ENCODE results near the gene NCKAP5. TPM values are rescaled to one million over a fixed set of nuclear protein-coding genes. Genes with fewer than 3 reads are reported as not detected.

NCKAP5 gene
- total and polyA plus RNA-seq, 2 donors (not counting 1 experiment from before 2014, with no cell fraction given): not detected

DNA sequence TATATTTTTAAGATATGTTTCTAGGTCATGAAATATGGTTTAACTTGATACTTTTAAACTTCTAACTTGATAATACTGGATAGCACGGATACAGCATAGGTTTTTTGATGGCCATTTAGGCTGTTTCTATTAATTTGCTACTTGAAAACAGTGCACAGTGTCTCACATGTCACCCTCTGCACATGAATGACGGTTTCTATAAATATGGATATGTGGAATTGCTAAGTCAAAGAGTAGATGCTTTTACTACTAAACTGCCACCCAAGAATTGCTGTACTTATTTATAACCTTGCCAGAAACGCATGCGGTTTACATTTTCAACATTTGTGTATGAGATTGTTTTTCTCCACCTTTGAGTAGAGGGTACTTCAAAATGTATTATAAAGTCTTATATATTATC, 723.7 kb downstream of the NCKAP5 start:
- POLR2A ChIA-PET: no interaction called here
- Mint-ChIP-seq H3K4me3 (no peak overlapping the region), H3K27ac (no peak overlapping the region), H3K27me3 (no peaks in the 10 kb centered on the region), H3K4me1 (no peaks in the 10 kb centered on the region), H3K9me3 (ENCODE audit: insufficient read depth) (no peaks in the 10 kb centered on the region)
- CTCF ChIA-PET: no interaction called here
- intact Hi-C loops (cut with micrococcal nuclease): no loop called here
- Histone ChIP-seq H3K36me3 (replicated peaks in 1 of 2; ENCODE audit: control extremely low read depth in 1 of 2, control insufficient read depth in 1 of 2, extremely low read depth in 1 of 2, insufficient read depth in 2 of 2, low read length in 1 of 2) (no peaks in the 10 kb centered on the region), H3K4me3 (ENCODE audit: control extremely low read depth in 1 of 5, extremely low read depth in 1 of 5, insufficient read depth in 1 of 5, low read depth in 2 of 5, low read length in 4 of 5) (no peak overlapping the region), H4K20me1 (ENCODE audit: control insufficient read depth, insufficient read depth, low read length, poor library complexity, severe bottlenecking) (no peaks in the 10 kb centered on the region), H3K27me3 (replicated peaks in 1 of 4; ENCODE audit: control extremely low read depth in 1 of 4, control insufficient read depth in 3 of 4, insufficient read depth in 4 of 4, low read length in 3 of 4) (no peaks in the 10 kb centered on the region), H2AFZ (ENCODE audit: insufficient read depth, low read depth, low read length, poor library complexity, severe bottlenecking) (no peak overlapping the region), H3K9me3 (ENCODE audit: control extremely low read depth in 1 of 3, control insufficient read depth in 2 of 3, insufficient read depth in 1 of 3, low read length in 2 of 3) (no peaks in the 10 kb centered on the region), H3K4me1 (ENCODE audit: control insufficient read depth in 2 of 2, insufficient read depth in 2 of 2, low read length in 2 of 2) (no peaks in the 10 kb centered on the region), H3K4me2 (replicated peaks; ENCODE audit: low read depth, low read length, poor library complexity, severe bottlenecking) (no peak overlapping the region), H3K27ac (ENCODE audit: low read length in 2 of 2) (no peak overlapping the region), H3K9ac (ENCODE audit: low read length) (no peak overlapping the region), H3K79me2 (ENCODE audit: control insufficient read depth, insufficient read depth, low read length) (no peaks in the 10 kb centered on the region)
- TF ChIP-seq, protein P1, sequence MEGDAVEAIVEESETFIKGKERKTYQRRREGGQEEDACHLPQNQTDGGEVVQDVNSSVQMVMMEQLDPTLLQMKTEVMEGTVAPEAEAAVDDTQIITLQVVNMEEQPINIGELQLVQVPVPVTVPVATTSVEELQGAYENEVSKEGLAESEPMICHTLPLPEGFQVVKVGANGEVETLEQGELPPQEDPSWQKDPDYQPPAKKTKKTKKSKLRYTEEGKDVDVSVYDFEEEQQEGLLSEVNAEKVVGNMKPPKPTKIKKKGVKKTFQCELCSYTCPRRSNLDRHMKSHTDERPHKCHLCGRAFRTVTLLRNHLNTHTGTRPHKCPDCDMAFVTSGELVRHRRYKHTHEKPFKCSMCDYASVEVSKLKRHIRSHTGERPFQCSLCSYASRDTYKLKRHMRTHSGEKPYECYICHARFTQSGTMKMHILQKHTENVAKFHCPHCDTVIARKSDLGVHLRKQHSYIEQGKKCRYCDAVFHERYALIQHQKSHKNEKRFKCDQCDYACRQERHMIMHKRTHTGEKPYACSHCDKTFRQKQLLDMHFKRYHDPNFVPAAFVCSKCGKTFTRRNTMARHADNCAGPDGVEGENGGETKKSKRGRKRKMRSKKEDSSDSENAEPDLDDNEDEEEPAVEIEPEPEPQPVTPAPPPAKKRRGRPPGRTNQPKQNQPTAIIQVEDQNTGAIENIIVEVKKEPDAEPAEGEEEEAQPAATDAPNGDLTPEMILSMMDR (IDR thresholded peaks at IDR 0.05): no peak
- no peak for TF ChIP-seq EZH2 (IDR thresholded peaks at IDR 0.05; ENCODE audit: borderline replicate concordance, insufficient read depth, low read depth, low read length, poor library complexity, severe bottlenecking)
- ATAC-seq (ENCODE audit: low read depth): no peak
- DNase-seq: no peak
- WGBS (ENCODE audit: insufficient coverage): no CpG with 5 or more reads among the region's 4 CpGs

GRCh38 chr2:132837769-132838168, 730.5 kb downstream of the NCKAP5 start:
- H3K36me3 ChIP-seq (replicated peaks in 1 of 2; ENCODE audit: control extremely low read depth in 1 of 2, control insufficient read depth in 1 of 2, extremely low read depth in 1 of 2, insufficient read depth in 2 of 2, low read length in 1 of 2): no peaks in the 10 kb centered on the region
- H4K20me1 ChIP-seq (ENCODE audit: control insufficient read depth, insufficient read depth, low read length, poor library complexity, severe bottlenecking): no peaks in the 10 kb centered on the region
- no peaks in the 10 kb centered on the region for H3K4me1 ChIP-seq (ENCODE audit: control insufficient read depth in 2 of 2, insufficient read depth in 2 of 2, low read length in 2 of 2)
- WGBS (ENCODE audit: insufficient coverage): no CpG with 5 or more reads among the region's 1 CpG
- H3K9me3 ChIP-seq (ENCODE audit: control extremely low read depth in 1 of 3, control insufficient read depth in 2 of 3, insufficient read depth in 1 of 3, low read length in 2 of 3): no peaks in the 10 kb centered on the region
- TF ChIP-seq EZH2 (IDR thresholded peaks at IDR 0.05; ENCODE audit: borderline replicate concordance, insufficient read depth, low read depth, low read length, poor library complexity, severe bottlenecking): no peak
- TF ChIP-seq, protein P1 (IDR thresholded peaks at IDR 0.05): no peak
- H3K4me2 ChIP-seq (replicated peaks; ENCODE audit: low read depth, low read length, poor library complexity, severe bottlenecking): no peak overlapping the region
- no peak for DNase-seq
- H3K27ac Mint-ChIP-seq: no peak overlapping the region
- no peak overlapping the region for H2AFZ ChIP-seq (ENCODE audit: insufficient read depth, low read depth, low read length, poor library complexity, severe bottlenecking)
- H3K27me3 Mint-ChIP-seq: no peaks in the 10 kb centered on the region
- ChIA-PET CTCF (no interaction called here), POLR2A (no interaction called here)
- H3K27me3 ChIP-seq (replicated peaks in 1 of 4; ENCODE audit: control extremely low read depth in 1 of 4, control insufficient read depth in 3 of 4, insufficient read depth in 4 of 4, low read length in 3 of 4): no peaks in the 10 kb centered on the region
- H3K9me3 Mint-ChIP-seq (ENCODE audit: insufficient read depth): peaks cover 3% of the 10 kb centered on the region
- H3K4me3 Mint-ChIP-seq: no peak overlapping the region
- no peak overlapping the region for H3K27ac ChIP-seq (ENCODE audit: low read length in 2 of 2)
- no peak overlapping the region for H3K9ac ChIP-seq (ENCODE audit: low read length)
- intact Hi-C loops (cut with micrococcal nuclease): no loop called here
- ATAC-seq (ENCODE audit: low read depth): no peak
- H3K4me3 ChIP-seq (ENCODE audit: control extremely low read depth in 1 of 5, extremely low read depth in 1 of 5, insufficient read depth in 1 of 5, low read depth in 2 of 5, low read length in 4 of 5): no peak overlapping the region
- no peaks in the 10 kb centered on the region for H3K4me1 Mint-ChIP-seq
- no peaks in the 10 kb centered on the region for H3K79me2 ChIP-seq (ENCODE audit: control insufficient read depth, insufficient read depth, low read length)
